GM12872 (cell line): ENCODE results near the gene ANK3.

ENCODE experiments used
- CTCF ChIP-seq: IDR thresholded peaks from 3 replicates; pipeline ENCODE4 v1.5.1; 2011; ENCODE audit warnings: low read depth, mild to moderate bottlenecking, low read length, moderate library complexity; ENCODE audit not compliant: insufficient read depth

ANK3 gene

GRCh38 chr10:60288256-60288655, 101.4 kb downstream of the ANK3 start:
- no peak for TF ChIP-seq CTCF

- TF ChIP-seq CTCF = no peak
Observed at GRCh38 chr10:60286559-60286958, 103.1 kb downstream of the ANK3 start.

- TF ChIP-seq CTCF = no peak
Observed at GRCh38 chr10:60283397-60283796, 106.3 kb downstream of the ANK3 start.

GRCh38 chr10:60282771-60283353, 106.8 kb downstream of the ANK3 start:
- TF ChIP-seq CTCF = no peak

- no peak for TF ChIP-seq CTCF
Observed at GRCh38 chr10:60281792-60282353, 107.8 kb downstream of the ANK3 start.

- TF ChIP-seq CTCF = no peak
Observed at GRCh38 chr10:60281331-60281730, 108.3 kb downstream of the ANK3 start.

- no peak for TF ChIP-seq CTCF
Observed at GRCh38 chr10:60280475-60280874, 109.2 kb downstream of the ANK3 start.
